NT2/D1 (cell line): ENCODE data around the gene DDIT3.

Source experiments
- YY1 ChIP-seq: IDR thresholded peaks from 2 replicates; pipeline ENCODE4 v1.6.1; 2011; ENCODE audit not compliant: insufficient read length, insufficient read depth
- ZNF274 ChIP-seq: IDR thresholded peaks from 2 replicates; pipeline ENCODE4 v1.6.1; 2011; ENCODE audit warnings: mild to moderate bottlenecking, low read depth, low read length

- TF ChIP-seq YY1, result no peak
- TF ChIP-seq ZNF274, result no peak
Measured at GRCh38 chr12:57473392-57473791, 46.9 kb downstream of the DDIT3 start.
